ENCODE measurements around the gene SLC25A42.
"Not testable (repeated sequence)": the region's sequence is repeated elsewhere in the genome, so short reads cannot be mapped to it uniquely, and the experiment has no call there.

The SLC25A42 gene

GRCh38 chr19:19063183-19064097 is at the start of gene SLC25A42:
Gene SLC25A42 (plus strand): TSS chr19:19063994. CDS start chr19:19096125, 32,131 bp downstream.
- peak within 1 kb of the TSS; percentile 69 for H3K4me3 ChIP-seq (ENCODE audit: low read depth, low read length)
- TF ChIP-seq CTCF (IDR thresholded peaks at IDR 0.05; ENCODE audit: low read depth, low read length): no peak
- peak; percentile 47 for TF ChIP-seq MAX (IDR thresholded peaks at IDR 0.05; ENCODE audit: low read depth, low read length)
- peak; percentile 44 for TF ChIP-seq POLR2A (IDR thresholded peaks at IDR 0.05; ENCODE audit: extremely low read depth, insufficient read length)
- DNase-seq (ENCODE audit: low read depth): peak; percentile 99

- no peak for TF ChIP-seq MAX (IDR thresholded peaks at IDR 0.05; ENCODE audit: low read depth, low read length)
- no peak for TF ChIP-seq CTCF (IDR thresholded peaks at IDR 0.05; ENCODE audit: low read depth, low read length)
- TF ChIP-seq MYC (IDR thresholded peaks at IDR 0.05; ENCODE audit: low read depth, low read length): no peak
- TF ChIP-seq POLR2A (IDR thresholded peaks at IDR 0.05; ENCODE audit: extremely low read depth, insufficient read length): no peak
- no peak overlapping the region for H3K4me3 ChIP-seq (ENCODE audit: low read depth, low read length)
- no peak for DNase-seq (ENCODE audit: low read depth)
These were observed 42.7 kb upstream of the SLC25A42 start for GRCh38 chr19:19021115-19021514.

- DNase-seq (ENCODE audit: low read depth): no peak
- H3K4me3 ChIP-seq (ENCODE audit: low read depth, low read length): no peak overlapping the region
- TF ChIP-seq POLR2A (IDR thresholded peaks at IDR 0.05; ENCODE audit: extremely low read depth, insufficient read length): no peak
- TF ChIP-seq CTCF (IDR thresholded peaks at IDR 0.05; ENCODE audit: low read depth, low read length): no peak
- TF ChIP-seq MYC (IDR thresholded peaks at IDR 0.05; ENCODE audit: low read depth, low read length): no peak
- no peak for TF ChIP-seq MAX (IDR thresholded peaks at IDR 0.05; ENCODE audit: low read depth, low read length)
These were observed 41.3 kb upstream of the SLC25A42 start for GRCh38 chr19:19022380-19022961.

GRCh38 chr19:19023376-19023775 is 40.4 kb upstream of the SLC25A42 start:
- H3K4me3 ChIP-seq (ENCODE audit: low read depth, low read length); DNase-seq (ENCODE audit: low read depth): not testable (repeated sequence)

- H3K4me3 ChIP-seq (ENCODE audit: low read depth, low read length): no peak overlapping the region
- no peak for TF ChIP-seq MYC (IDR thresholded peaks at IDR 0.05; ENCODE audit: low read depth, low read length)
- no peak for TF ChIP-seq CTCF (IDR thresholded peaks at IDR 0.05; ENCODE audit: low read depth, low read length)
- no peak for TF ChIP-seq MAX (IDR thresholded peaks at IDR 0.05; ENCODE audit: low read depth, low read length)
- TF ChIP-seq POLR2A (IDR thresholded peaks at IDR 0.05; ENCODE audit: extremely low read depth, insufficient read length): no peak
- no peak for DNase-seq (ENCODE audit: low read depth)
These were observed 37.9 kb upstream of the SLC25A42 start for GRCh38 chr19:19025861-19026260.

GRCh38 chr19:19026299-19026971 is 37.4 kb upstream of the SLC25A42 start:
- peak; percentile 30 for DNase-seq (ENCODE audit: low read depth)
- TF ChIP-seq MYC (IDR thresholded peaks at IDR 0.05; ENCODE audit: low read depth, low read length) (no peak), CTCF (IDR thresholded peaks at IDR 0.05; ENCODE audit: low read depth, low read length) (peak; percentile 12), POLR2A (IDR thresholded peaks at IDR 0.05; ENCODE audit: extremely low read depth, insufficient read length) (no peak), MAX (IDR thresholded peaks at IDR 0.05; ENCODE audit: low read depth, low read length) (no peak)
- no peak overlapping the region for H3K4me3 ChIP-seq (ENCODE audit: low read depth, low read length)

All from NB4 (cell line).